NCI-H1436 treated with DMSO at 0.1 percent for 48 hours (cell line): ENCODE results near the gene ARFGEF2.
"Not testable (repeated sequence)": the region's sequence is repeated elsewhere in the genome, so short reads cannot be mapped to it uniquely, and the experiment has no call there.

Source experiments
- DNase-seq: peaks from one replicate; lab custom pipeline; 2025; lab: John Stamatoyannopoulos, UW

ARFGEF2 gene

DNA sequence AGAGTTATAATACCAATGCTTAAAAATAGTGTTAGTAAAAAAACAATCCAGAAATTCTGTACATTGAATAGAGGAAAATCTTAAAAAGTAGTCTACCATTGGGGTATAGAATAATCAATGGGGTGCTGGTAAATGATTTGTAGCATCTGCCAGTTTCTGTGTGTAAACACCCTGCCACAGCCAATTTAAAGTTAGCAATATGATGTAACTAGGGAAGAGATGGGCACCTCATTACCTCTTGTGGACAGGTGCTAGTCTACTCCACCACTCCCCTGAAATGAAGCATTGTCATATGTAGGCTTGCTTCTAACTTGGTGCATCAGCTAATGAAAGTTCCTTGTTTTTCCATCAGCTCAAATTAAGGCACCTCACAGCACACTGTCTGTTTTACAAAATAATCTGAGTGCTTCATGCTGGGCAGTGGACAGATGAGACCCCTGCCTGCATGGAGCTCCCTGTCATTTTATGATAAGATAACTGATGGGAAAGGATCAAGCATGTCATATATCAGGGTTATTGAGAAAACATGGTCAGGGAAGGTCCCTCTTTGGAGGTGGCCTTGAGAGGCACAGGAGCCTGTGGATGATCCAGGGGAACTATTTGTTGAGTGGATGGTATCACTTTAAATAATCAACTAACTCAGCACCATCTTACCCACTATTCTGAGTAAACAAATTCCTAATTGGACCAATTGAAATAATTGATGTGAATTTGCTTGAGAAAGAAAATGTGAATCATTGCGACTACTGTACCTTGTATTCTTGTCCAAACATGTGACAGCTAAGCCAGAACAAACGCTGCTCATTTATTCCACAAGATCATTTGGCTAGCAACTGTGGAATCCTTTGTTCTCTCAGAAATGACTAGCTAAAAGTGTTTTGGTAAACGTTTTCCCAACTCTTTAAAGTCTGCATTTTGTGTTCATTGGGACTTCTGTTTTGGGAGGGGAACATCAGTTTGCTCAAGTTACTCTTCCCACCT lies 78.7 kb downstream of the ARFGEF2 start:
- DNase-seq, result no peak

DNA sequence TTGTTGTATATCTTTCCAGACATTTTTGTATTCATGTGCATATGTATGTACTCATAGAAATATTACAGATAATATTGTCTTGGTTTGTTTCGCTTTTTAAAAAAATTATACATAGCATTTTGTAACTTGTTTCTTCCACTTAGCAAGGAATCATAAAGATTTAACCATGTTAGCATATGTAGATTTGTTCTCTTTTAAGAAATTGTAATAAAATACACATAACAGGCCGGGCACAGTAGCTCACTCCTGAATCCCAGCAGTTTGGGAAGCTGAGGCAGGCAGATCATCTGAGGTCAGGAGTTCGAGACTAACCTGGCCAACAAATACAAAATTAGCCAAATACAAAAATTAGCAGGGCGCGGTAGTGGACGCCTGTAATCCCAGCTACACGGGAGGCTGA lies 80.2 kb downstream of the ARFGEF2 start:
- no peak for DNase-seq

DNA sequence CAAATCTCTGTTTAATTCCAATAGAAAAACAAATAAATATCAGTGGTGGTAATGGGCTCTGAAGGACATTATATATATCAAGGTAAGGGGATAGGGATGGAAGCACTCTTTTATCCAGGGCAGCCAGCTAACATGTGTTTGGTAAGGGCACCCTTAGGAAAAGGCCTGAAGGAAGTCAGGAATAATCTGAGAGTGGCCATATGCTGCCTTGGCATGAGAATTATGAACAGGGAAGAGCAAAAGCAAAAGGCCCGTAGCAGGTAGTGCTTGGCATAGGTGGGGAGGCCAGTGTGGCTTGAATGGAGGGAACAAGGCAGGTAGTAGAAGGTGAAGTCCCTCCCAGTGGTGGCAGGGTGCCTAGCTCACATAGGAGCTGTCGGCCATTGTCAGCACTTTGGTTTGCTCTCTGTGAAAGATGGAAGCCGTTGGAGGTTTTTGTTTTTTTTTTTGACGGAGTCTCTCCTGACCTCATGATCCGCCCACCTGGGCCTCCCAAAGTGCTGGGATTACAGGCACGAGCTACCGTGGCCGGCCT lies 85.0 kb downstream of the ARFGEF2 start:
- no peak for DNase-seq

DNA sequence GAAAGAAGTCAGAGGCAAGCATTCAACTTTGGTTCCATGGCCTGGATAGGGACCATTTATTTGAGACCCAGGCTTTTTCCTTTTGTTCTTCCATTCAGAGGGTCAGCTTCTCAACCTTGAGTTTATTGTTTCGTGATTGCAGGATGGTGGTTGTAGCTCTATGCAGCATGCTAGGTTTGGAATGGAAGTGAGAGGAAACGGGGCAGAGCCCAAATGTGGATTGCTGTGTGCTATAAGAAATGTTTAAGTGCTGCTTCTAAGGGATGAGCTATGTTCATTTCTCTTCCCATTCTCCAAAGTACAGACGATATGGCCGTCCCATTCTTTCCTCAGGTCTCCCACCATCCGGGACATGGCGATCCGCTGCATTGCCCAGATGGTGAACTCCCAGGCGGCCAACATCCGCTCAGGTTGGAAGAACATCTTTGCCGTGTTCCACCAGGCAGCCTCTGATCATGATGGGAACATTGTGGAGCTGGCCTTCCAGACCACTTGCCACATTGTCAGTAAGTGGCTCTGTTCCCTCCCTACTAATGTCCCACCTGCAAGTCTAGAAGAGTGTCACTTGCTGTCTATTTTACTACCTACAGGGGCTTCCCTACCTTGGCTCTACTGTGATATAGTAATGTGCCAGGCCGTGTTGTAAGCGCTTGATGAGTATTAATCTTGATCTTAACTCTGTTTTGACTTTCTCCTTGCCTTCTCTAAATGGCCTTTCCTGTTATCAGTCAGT lies 88.6 kb downstream of the ARFGEF2 start:
- no peak for DNase-seq

DNA sequence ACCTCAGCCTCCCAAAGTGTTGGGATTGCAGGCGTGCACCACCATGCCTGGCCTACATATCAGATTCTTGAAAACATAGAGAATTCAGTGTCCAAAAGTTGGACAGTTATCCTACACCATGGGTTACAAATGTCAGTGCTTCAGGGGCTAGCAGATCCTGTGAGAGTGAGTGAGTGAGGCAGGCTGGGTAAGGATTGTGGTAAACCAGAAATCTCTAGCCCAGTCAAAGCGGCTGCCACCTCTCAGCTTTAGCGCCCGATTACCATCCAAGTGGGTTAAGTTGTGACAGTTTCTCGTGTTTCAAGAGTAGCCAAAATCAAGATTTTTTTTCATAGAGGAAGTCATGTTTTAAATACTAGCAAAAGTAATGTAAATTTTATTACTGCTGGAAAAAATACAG lies 102.7 kb downstream of the ARFGEF2 start:
- no peak for DNase-seq

DNA sequence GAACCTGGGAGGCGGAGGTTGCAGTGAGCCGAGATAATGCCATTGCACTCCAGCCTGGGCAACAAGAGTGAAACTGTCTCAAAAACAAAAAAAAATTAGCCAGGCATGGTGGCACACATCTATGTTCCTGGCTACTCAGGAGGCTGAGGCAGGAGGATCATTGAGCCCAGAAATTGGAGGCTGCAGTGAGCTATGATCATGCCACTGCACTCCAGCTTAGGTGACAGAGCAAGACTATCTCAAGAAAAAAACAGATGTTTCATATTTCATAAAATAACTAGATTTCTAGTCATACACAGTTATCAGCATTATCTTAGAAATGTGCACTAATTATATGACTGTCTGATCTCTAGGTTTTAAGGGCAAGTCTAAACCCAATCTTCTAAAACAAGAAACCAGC lies 106.7 kb downstream of the ARFGEF2 start:
- DNase-seq, result not testable (repeated sequence)

DNA sequence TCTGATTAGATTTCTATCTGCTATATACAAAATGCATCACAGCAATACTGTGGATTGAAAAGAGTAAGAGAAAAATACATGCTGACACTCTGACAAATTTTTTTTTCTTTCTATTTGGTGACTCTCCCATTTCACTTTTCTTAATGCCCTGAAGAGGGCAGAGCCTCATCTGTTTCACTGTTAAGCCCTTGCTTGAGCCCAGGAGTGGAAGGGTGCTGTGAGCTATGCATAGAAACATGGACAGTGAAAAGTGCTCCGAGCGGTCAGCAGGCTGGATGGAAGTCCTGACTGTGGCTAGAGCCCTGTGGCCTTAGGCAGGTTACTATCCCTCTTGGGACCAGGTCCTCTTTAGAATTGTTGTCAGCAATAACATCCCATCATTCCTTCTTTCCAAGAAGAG lies 107.2 kb downstream of the ARFGEF2 start:
- DNase-seq, result no peak

DNA sequence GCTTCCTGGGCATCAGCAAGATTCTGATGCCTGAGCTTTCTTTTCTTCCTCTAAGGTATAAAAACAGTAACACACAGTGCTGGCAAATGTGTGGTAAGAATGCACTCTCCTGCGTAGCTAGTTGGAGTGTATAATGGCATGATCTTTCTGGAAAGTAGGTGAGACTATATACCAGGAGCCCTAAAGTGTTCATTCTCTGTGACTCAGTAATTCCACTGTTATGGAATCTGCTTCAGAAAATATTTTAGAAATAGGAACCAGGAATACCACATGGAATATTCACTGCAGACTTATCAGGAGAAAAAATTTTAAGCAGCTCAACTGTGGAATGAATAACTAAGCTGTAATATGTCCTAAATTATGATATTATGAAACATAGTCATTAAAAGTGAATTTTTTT lies 107.7 kb downstream of the ARFGEF2 start:
- no peak for DNase-seq

DNA sequence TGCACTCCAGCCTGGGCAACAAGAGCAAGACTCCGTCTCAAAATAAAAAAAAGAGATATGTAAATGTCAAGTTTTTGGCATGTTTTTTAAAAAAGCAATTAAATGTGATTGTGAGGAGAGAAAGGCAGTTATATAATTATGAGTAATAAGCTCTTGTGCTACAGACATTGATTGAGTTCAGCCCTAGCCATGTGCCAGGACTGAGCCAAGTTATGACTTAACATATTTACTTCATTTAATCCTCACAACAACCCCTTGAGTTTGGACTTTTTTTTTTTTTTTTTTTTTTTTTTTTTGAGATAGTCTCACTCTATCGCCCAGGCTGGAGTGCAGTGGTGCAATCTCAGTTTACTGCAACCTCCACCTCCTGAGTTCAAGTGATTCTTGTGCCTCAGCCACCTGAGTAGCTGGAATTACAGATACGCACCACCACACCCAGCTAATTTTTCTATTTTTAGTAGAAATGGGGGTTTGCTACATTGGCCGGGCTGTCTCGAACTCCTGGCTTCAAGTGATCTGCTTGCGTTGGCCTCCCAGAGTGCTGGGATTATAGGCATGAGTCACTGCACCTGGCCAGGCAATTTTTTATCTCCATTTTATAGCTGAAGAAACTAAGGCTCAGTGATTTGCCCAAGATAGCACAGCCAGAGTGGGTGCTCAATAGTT lies 109.6 kb downstream of the ARFGEF2 start:
- no peak for DNase-seq

DNA sequence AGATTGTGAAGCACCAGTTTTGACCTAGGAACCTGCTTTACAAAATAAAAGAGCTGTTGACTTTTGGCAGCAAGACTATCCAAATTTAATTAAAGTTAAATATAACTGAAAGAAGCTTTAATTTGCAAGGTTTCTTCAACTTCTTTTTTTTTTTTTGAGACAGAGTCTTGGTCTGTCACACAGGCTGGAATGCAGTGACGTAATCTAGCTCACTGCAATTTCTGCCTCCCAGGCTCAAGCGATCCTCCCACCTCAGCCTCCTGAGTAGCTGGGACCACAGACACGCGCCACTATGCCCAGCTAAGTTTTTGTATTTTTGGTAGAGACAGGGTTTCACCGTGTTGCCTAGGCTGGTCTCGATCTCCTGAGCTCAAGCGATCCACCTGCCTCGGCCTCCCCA lies 110.9 kb downstream of the ARFGEF2 start:
- no peak for DNase-seq

DNA sequence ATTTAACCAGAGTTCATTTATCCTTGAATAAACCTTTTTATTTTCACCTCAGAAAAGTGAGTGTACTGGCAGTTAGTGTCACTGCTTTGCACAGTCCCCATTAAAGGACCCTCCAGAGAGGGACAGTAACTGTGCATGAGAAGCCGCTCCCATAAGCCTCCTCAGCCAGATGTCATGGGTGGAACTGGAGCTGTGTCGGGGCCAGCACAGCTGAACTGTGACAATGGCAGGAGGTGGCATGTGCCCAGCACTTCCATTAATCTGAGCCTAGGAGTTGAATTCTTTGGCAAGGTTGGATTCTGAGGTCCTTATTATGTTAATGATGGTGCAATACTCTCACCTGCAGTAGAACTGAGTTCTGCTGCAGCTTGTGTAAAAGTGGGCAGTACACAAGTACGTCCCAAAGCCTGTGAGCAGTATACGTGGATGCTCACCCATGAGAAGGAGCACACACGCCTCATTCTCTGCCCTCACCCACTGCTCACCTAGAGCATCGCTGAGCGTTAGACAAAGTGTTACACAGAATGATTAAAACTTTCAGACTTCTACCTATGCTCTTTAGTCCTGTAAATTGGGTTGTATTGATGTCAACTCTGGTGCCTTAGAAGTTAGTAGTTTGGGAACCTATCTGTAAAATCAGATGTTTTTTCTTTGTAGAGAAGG lies 112.7 kb downstream of the ARFGEF2 start:
- DNase-seq, result no peak

DNA sequence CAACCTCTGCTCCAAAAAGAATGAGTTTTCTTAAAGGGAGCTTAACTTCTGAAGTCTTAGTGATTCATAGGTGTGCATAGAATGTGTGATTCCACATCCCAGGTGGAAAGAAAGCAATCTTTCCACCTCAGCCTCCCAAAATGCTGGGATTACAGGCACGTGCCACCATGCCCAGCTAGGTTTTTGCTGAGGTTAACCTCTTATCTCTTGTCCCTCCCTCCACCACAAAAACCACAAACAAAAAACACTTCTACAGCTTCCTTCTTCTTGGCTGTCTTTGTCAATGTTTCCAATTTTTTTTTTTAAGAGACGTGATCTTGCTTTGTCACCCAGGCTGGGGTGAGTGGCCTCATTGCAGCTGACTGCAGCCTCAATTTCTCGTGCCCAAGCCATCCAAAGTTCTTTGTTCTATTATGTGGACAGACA lies 116.5 kb downstream of the ARFGEF2 start:
- DNase-seq, result no peak

DNA sequence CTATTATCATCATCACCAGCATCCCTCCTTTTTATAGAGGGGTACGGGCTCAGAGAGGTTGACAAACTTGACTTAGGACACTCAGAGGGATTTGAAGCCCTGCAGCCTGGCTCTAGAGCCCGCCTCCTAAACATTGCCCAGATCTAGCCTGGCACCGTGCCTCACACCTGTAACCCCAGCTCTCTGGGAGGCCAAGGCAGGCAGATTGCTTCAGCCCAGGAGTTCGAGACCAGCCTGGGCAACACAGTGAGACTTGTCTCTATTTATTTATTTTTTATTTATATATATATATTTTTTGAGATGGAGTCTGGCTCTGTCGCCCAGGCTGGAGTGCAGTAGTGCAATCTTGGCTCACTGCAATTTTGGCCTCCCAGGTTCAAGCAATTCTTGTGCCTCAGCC lies 118.3 kb downstream of the ARFGEF2 start:
- no peak for DNase-seq

DNA sequence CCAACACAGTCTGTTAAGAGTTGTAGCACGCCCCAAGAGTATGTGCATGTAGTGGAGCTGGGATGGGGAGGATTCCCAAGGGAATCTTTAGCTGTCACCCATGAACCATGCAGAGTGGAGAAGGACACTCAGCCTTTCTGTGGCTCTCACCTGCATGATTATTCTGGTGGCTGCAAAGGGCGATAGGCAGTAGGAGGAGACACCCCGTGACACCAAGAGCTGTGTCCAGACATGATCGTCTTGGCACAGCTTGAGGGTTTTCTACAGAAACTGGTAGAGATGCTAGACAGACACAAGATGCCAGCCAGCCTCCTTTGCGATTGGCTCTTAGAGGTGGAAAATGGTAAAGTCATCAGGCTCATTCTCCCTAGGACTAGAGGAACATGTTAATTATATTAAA lies 121.5 kb downstream of the ARFGEF2 start:
- no peak for DNase-seq

DNA sequence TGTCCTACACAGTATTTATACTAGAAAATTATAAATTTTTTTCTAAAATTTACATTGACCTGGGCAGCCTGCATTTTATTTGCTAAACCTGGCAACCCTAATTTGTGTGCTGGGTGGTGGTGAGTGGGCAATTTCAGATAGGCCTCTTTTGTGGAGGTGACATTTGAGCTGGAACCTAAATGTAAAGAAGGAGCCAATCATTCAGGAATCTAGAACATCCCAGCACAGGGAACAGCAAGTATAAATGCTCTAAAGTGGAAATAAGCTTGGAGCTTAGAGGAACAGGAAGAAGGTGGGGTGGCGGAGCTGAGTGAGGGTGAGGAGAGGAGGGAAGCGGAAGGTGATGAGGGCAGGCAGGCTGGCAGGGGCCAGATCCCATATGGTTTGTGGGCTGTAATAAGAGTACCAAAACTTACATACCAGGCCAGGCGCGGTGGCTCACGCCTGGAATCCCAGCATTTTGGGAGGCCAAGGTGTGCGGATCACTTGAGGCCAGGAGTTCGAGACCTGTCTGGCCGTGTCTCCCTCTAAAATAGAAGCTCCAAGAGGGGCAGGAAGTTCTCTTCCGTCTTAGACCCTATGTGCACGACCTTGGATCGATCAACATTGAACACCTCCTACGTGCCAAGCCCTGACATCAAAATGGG lies 124.1 kb downstream of the ARFGEF2 start:
- DNase-seq, result no peak

DNA sequence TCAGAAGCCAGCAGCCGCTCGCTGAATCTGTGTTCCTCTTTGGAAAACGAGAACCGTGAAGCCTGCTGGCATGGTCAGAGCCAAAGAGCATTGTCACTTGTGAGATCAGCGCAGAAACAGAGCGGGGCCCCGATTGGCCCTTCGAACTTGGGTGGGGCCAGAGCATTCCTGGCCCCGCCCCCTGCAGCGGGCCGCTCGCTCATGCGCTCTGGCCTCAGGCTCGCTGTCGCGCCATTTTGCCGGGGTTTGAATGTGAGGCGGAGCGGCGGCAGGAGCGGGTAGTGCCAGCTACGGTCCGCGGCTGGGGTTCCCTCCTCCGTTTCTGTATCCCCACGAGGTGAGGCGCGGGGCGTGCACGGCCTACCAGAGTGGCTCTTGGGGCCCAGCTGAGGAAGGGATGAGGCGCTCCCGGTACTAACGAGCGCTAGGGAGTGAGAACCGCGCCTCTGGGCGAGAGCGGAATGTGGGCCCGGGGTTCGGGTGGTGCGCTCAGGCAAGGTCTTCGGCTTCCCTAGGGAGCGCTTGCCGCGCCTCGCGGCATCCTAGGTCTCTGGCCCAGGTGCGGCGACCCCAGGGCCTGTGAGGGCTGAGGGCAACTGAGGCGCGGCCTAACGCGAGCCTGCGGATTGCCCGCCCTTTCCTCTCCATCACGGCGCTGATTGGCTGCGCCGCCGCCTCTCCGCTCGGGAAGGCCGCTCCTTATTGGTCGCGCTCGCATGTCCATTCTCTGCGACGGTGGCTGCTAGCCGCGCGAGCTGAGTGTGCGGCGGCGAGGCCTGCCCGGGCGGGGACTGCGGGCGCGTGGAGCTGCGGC lies 124.8 kb downstream of the ARFGEF2 start, which contains the start of gene CSE1L:
CSE1L (plus strand) TSS at position 226 of the 814 bp plus-strand sequence. CDS start 12,152 bp downstream, outside the sequence.
- peak; percentile 63 for DNase-seq

DNA sequence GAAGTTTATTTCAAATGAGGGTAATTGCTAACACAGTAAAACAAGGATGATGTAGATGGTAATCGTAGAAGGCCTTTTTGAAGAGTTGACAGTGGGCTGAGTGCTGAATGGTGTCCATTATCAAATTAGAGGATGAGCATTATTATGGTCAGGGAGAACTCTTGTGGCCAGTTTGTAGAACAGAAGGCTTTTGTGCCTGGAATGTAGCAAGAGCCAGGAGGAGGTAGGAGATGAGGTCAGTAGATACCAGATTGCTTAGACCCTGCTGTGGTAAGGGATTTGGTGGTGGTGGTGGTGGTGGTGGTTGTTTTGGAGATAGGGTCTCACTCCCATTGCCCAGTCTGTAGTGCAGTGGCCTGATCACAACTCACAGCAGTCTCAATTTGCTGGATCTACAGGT lies 130.8 kb downstream of the ARFGEF2 start:
- no peak for DNase-seq

DNA sequence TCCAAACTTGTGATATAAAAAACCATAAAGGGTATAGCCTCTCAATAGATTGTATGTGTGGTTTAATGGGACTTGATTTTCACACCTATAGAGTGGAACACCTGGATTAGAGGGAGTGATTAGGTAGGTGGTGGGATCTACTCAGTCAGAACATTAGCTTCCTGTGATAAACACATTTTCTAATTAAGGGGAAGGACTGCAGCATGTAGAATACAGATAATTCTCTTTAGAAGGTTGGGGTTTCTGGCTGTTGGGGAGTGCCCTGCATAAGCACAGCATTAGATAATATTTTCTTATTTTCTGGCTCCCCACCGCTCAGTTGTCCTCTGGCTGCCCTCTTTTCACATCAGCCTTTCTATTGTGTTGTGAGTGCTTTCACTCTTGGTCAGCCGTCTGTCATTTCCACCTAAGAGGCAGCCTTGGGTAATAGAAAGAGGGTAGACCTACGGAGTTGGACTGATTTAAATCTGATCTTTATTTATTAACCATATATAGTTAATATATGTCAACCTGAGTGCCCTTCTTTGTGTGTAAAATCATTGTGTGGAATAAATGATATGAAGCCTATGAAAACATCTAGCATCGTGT lies 132.6 kb downstream of the ARFGEF2 start:
- DNase-seq, result no peak

DNA sequence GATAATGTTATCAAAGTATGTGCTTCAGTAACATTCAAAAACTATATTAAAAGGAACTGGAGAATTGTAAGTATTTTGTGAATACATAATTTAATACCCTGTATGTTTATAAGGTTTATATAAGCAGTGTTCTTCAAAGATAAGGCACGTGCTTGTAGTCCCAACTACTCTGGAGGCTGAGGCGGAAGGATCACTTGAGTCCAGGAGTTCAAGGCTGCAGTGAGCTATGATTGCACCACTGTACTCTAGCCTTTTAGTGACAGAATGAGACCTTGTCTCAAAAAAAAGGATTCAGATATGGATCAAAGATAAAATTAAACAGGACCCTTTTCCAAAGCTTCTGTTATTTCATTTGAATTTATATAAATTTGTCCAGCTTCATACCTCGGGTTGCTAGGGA lies 141.8 kb downstream of the ARFGEF2 start:
- no peak for DNase-seq

DNA sequence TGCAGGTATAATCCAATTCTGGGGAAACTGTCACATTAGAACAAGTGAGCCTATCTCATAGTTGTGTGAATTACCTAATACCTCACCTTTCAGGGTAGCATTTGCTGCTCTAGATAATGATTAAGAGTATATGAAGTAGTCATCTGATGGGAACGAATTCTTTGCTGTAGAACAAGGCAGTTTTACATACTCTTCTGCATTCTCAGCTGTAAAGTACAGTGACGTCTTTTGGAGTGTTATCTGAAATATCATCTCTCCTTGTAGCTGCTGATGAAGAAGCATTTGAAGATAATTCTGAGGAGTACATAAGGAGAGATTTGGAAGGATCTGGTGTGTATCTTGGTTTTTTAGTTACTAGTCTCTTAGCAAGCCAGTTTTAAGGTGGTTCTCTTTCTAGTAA lies 153.0 kb downstream of the ARFGEF2 start:
- no peak for DNase-seq
